HUDEP-2 (cell line): ENCODE data around the gene GUCY2C.

Source experiments
- DNase-seq, 76 experiments: peaks; one replicate each; lab custom pipeline; 2025; ENCODE audit not compliant: unreplicated experiment in 76 of 76; lab: John Stamatoyannopoulos, UW

Gene GUCY2C

GRCh38 chr12:14629832-14630710 is 66.3 kb downstream of the GUCY2C start:
- peak in 47 of 76 experiments; percentile 1 to 66 (median 24) for DNase-seq

- DNase-seq = no peak
These were observed 67.6 kb downstream of the GUCY2C start for GRCh38 chr12:14628771-14629170.

GRCh38 chr12:14621826-14622225 is 74.6 kb downstream of the GUCY2C start:
- DNase-seq = no peak

- no peak for DNase-seq
These were observed 76.5 kb downstream of the GUCY2C start for GRCh38 chr12:14619741-14620501.

GRCh38 chr12:14618983-14619382 is 77.4 kb downstream of the GUCY2C start:
- DNase-seq = no peak

- no peak for DNase-seq
These were observed 81.7 kb downstream of the GUCY2C start for GRCh38 chr12:14614704-14615121.

GRCh38 chr12:14613718-14614117 is 82.7 kb downstream of the GUCY2C start:
- no peak for DNase-seq

- no peak for DNase-seq
These were observed 83.4 kb downstream of the GUCY2C start for GRCh38 chr12:14612898-14613445.

GRCh38 chr12:14612250-14612649 is 84.1 kb downstream of the GUCY2C start:
- DNase-seq = no peak

GRCh38 chr12:14611640-14612203 is 84.7 kb downstream of the GUCY2C start:
- no peak for DNase-seq

GRCh38 chr12:14607568-14607967 is 88.8 kb downstream of the GUCY2C start:
- no peak for DNase-seq

GRCh38 chr12:14605401-14605989 is 90.9 kb downstream of the GUCY2C start:
- DNase-seq = no peak

- DNase-seq = no peak
These were observed 94.5 kb downstream of the GUCY2C start for GRCh38 chr12:14601692-14602478.

GRCh38 chr12:14597480-14597879 is 98.9 kb downstream of the GUCY2C start:
- no peak for DNase-seq

GRCh38 chr12:14591719-14592118 is 104.7 kb downstream of the GUCY2C start:
- no peak for DNase-seq

GRCh38 chr12:14589169-14590004 is 107.0 kb downstream of the GUCY2C start:
- no peak for DNase-seq

GRCh38 chr12:14588571-14588970 is 107.8 kb downstream of the GUCY2C start:
- DNase-seq = no peak

- no peak for DNase-seq
These were observed 117.8 kb downstream of the GUCY2C start for GRCh38 chr12:14578646-14579045.

- no peak for DNase-seq
These were observed 119.1 kb downstream of the GUCY2C start for GRCh38 chr12:14577344-14577743.
